NCI-H510A treated with DMSO at 0.1 percent for 48 hours (cell line): ENCODE data around the gene TAS2R39.
"Not testable (repeated sequence)": the region's sequence is repeated elsewhere in the genome, so short reads cannot be mapped to it uniquely, and the experiment has no call there.

ENCODE experiments used
- DNase-seq: peaks from one replicate; lab custom pipeline; 2025; lab: John Stamatoyannopoulos, UW

The TAS2R39 gene

DNA sequence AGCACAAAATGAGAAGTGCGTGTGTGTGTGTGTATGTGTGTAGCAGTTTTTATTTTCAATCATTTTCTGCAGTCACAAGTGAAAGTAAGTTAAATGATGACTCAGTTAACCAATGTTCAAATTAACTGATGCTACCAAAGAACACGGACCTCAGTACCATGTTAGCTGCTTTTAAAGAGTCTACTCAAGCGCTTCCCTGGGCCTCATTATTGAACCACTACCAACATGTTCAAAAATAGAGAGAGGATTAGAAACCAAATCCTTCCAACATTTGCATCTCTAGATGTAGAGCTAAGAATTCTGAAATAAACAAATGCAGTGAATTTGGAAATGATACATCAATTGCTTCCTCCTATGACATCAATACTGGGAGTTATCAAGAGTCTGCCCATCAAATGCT lies at the start of gene TAS2R39:
Gene TAS2R39 (plus strand): TSS at position 396 of the 400 bp plus-strand sequence. CDS start 0 bp downstream, at position 396.
- no peak for DNase-seq

DNA sequence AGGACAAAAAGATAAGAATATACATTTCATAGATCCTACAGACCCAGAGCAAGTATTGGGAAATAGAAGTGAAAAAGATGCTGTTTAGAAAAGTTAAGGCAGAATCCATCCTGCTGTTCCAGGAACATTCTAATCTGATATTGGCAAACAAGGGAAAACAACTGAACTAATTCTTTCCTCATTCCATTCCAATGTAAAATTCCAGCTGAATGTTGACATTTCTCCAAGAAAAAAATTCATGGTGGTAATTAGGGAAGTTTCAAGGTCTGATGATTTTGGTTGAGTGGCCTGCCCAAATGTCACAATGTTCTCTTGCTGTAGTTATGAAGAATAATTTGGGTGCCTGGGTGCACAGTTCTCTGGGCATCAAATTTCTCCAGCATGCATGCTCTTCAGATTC lies 36.1 kb upstream of the TAS2R39 start:
- no peak for DNase-seq

DNA sequence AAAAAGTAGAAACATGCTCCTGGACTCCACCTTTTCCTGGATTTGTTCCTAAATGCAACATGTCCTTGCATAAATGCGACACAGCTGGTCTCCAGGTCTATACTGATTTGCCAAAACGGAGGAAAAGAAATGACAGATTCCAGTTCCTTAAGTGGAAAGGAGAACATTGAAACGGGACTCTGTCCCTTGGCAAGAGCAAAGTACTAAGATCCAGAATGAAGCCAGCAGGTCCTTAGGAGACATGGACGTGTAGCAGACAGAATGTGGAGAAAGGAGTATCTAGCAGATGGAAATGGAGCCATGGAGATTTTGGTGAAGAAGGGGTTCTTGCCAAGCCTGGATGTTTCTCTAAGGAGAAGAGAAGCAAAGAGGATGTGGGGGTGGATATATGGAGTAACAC lies 35.2 kb upstream of the TAS2R39 start:
- DNase-seq: no peak

DNA sequence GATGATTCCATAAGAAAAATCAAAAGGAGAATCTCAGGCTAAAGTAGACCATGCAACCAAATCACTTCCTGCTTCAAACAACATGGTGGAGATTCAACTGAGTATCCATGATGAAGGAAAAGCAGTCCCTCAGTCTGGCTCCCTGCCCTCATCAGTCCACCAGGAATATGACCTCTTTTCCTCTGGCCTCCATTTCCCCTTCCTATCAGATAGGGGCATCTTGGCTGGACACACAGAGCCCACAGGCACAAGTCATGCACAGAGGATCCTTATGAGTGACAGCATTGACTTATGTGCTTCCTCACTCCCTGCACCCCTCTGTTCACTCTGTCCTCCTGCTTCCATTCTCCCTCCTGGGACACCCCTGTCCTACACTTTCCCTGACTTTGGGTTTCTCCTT lies 34.6 kb upstream of the TAS2R39 start:
- DNase-seq: no peak

DNA sequence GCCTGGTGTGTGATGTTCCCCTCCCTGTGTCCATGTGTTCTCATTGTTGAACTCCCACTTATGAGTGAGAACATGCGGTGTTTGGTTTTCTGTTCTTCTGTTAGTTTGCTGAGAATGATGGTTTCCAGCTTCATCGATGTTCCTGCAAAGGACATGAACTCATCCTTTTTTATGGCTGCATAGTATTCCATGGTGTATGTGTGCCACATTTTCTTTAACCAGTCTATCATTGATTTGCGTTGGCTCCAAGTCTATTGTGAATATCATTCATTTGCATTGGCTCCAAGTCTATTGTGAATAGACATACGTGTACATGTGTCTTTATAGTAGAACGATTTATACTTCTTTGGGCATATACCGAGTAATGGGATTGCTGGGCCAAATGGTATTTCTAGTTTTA lies 32.5 kb upstream of the TAS2R39 start:
- not testable (repeated sequence) for DNase-seq

DNA sequence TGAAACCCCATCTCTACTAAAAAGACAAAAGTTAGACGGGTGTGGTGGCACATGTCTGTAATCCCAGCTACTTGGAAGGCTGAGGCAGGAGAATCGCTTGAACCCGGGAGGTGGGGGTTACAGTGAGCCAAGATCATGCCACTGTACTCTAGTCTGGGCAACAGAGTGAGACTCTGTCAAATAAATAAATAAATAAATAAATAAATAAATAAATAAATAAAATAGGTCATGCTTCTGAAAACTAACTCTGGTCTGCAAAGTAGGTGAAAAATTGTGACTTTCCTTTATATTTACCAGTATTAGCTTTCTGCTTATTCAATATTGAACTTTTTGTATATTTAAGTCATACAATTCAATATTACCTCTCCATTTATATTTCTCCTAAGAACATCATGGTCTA lies 24.6 kb upstream of the TAS2R39 start:
- not testable (repeated sequence) for DNase-seq

DNA sequence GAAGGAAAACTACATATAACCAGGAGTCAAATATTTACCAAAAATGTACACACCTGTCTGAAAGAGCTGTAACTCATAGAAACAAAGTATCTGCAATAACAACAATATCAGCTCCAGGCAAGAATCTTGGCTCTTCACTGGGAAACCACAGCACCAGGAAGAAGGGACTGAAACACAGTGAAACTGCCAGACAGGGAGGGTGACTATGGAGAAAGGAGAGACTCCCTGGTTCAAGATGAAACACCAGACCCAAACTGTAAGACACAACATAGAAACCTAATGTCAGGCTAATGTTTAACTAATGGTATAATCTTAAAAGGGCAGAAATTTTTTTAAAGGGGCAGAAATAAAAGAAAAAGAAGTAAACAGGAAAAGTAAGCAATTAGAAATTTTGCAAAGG lies 11.5 kb upstream of the TAS2R39 start:
- DNase-seq: no peak

DNA sequence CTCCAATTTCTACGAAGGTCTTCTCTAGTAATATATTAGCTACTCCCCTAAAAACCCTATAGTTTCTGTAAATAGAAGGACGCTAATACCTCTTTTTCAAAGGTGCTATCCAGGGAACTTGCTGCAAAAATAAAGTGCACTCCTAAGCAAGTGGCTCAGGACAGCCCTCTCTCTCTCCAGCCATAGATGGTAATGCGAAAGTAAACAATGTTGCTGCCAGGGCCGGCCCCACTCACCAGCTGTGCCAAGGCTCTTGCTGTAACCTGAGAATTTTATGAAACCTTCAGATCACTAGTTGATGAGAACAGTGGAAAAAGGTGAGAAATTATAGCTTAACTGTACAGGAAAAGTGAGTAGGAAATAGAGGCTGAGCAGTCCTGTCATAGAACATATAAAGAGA lies 10.9 kb upstream of the TAS2R39 start:
- DNase-seq: peak; percentile 2

DNA sequence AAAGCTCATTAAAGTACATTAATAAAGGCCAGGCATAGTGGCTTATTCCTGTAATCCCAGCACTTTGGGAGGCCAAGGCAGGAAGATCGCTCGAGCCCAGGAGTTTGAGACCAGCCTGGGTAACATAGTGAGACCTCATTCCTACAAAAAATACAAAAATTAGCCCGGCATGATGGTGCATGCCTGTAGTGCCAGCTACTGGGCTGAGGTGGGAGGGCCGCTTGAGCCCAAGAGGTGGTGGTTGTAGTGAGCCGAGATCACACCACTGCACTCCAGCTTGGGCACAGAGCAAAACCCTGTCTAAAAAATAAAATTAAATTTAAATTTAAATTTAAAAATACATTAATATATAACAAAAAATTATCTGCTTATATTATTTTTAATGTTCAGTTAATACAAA lies 7.1 kb upstream of the TAS2R39 start:
- DNase-seq: no peak

DNA sequence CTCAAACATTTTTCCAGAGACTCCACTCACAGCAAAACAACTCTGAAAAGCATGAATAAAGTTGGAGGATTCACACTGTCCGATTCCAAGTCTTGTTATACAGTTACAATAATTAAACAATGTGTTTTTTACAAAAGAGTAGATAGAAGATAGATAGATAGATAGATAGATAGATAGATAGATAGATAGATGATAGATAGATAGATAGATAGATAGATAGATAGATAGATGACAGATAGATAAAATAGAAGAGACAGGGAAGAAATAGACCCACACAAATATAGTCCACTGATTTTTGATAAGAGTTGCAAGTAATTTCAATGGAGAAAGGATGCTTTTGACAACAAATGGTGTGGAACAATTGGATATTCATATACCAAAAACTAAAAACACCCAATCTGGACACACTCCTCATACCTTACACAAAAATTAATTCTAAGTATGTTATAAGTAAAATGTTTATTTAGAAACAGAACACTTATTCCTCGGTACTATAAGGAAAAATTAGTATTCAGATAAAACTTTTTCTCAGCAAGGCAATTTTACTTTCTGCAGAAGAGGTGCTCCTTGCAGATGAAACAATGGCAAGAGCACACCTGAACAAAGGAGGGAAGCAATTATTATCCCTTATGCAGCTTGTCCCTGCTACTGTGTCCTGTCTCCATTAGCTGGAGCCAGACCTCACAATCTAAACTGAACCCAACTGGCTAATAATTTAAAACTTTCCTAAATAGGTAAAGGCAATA lies 5.7 kb upstream of the TAS2R39 start:
- no peak for DNase-seq

DNA sequence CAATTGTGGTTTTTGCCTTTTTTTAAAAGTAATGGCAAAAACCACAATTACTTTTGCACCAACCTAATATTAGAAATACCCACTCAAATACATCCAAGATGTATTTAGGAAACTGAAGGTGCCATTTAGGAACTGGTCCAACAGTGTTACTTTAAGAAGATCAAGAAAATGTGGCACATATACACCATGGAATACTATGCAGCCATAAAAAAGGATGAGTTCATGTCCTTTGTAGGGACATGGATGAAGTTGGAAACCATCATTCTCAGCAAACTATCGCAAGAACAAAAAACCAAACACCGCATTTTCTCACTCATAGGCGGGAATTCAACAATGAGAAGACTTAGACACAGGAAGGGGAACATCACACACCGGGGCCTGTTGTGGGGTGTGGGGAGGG lies 2.4 kb upstream of the TAS2R39 start:
- not testable (repeated sequence) for DNase-seq

DNA sequence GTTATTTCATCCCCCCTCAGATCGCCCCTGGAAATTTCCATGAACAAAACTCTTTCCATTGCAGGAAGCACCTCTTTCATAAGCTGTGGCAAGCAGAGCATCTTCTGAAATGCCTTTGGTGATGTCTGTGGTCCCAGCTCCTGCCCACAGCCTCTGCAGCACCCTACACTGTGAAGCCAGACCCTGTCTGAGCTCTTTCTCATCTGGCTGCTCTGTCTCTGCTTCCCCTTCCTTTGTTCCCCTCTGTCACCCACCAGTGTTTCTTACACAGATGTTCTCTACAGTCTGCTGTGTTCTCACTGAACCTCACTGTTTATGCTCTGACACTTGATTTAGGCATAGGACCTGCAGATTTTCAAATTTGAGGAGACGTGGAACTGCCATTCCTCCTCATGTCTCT lies 1.9 kb upstream of the TAS2R39 start:
- no peak for DNase-seq

DNA sequence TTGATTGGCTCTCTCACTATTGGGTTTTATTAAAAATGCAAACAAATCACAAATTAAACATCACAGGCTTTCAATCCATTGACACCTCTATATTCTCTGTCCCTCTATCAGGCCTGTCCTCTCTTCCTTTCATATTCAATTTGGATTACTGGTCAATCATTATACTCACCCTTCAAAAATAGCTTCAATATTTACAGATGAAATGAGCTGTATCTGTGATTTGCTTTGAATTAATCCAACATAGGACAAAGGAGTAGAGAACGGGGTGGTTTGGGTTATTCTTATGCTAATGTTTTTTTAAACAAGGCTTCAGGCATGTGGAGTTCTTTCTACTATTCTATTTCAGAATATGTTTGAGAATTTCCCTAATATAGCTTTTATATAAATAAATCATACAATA lies 2.3 kb downstream of the TAS2R39 start:
- DNase-seq: no peak

DNA sequence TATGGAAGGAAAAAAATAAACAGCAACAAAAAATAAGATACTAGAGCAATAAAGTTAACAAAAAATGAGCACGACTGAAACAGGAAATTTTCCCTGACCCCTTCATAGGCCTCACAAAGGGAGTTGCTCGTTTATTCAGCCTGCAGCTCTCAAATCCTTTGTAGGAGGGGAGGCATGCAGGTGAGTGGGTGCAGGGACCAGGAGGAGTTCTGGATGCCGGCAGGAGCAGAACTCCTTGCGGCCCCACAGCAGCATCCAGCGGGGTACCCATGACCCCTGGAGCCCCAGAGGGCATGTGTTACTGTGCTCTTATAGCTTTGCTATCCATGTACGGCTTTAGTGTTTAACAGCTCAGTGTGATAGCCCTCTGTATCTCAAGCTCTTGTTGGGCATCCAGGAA lies 5.8 kb downstream of the TAS2R39 start:
- DNase-seq: no peak

DNA sequence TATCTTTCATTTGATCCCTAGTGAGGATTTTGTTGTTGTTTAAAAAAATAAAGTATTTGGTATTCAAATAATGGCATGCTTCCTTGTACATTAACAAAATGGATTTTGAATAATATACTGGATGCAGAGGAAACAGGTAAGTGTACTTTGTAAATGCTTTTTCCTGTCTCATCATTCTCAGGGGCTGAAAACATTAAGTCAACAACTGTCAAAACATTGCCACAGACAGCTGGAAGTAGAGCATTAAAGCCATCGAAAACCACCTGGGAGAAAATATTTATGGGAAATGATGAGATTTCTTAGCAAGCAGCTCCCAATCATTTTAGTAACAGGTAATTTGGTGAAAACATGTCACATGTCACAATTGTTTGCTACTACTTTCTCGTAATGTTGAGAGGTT lies 10.7 kb downstream of the TAS2R39 start:
- DNase-seq: no peak

DNA sequence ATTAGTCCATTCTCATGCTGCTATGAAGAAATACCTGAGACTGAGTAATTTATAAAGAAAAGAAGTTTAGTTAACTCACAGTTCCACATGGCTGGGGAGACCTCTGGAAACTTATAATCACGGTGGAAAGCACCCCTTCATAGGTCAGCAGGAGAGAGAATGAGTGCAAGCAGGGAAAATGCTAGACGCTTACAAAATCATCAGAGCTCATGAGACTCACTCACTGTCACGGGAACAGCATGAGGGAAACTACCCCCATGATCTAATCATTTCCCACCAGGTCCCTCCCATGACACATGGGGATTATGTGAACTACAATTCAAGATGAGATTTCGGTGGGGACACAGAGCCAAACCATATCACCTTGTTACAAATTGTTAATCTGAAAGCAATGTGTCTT lies 15.8 kb downstream of the TAS2R39 start:
- no peak for DNase-seq

DNA sequence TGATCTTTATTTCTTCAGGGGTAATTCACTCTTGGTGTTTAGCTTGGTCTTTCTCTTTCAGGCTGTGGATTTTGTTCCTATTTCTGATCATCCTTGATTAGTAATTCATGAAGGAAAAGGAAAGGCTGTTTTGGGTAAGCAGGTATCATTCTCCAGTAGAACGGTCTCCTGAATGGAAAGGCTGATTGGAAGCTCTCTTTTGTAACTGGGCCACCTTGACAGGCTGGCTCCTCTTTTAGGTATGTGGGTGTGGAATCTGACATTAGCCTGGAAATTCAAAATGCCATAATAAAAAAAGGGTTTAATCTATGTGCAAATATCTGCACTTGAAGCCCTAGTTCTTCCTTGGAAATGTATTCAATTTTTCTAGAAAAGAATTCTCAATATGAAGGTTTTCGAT lies 18.9 kb downstream of the TAS2R39 start:
- DNase-seq: no peak

DNA sequence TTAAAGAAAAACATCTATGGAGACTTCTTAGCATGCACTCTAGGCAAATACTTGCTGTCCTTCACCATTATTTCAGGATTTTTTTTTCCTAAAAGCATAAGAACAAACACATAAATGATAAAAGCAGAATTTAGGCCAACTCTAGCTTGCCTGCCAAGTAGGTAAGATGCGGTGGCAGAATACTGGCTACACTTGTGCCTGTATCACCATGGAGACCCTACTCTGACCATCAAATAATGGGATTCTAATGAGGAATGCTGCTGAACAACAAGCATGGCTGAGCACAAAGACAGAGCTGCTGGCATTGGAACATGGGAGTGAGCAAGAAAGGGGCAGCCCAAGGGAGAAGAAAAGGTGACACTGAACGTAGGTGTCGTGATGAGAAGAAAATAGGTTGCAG lies 20.2 kb downstream of the TAS2R39 start:
- no peak for DNase-seq

DNA sequence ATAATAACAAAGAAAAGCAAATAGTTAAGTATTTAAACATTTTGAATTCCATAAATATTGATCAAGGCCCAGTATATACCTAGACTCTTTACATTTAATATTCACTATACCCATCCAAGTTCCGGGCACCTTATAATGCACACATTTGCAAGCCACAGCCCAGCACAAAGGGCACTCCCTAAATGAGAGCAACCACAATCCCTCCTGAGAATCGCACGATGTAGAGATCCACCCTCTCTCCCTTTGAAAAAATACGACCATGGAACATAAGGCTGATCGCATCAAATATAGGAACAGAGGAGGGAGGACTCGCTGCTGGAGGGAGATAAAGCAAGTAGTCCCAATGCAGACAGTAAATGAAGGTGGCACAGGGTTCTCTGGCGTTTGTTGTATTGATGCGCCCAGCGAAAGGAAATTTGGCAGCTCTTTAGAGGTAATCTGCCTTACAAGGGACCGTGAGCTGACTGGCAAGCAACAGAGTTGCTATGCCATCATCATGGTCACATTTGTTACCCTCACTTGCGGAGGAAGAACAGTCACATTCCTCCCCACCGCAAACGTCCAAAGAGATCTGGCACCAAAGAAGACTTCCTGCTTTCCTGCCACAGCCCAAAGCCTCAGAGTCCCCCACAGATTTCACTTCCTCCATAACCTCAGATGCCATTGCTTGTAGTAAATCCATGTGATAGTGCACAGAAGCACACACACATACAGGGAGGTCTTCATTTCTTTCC lies 22.5 kb downstream of the TAS2R39 start:
- no peak for DNase-seq

DNA sequence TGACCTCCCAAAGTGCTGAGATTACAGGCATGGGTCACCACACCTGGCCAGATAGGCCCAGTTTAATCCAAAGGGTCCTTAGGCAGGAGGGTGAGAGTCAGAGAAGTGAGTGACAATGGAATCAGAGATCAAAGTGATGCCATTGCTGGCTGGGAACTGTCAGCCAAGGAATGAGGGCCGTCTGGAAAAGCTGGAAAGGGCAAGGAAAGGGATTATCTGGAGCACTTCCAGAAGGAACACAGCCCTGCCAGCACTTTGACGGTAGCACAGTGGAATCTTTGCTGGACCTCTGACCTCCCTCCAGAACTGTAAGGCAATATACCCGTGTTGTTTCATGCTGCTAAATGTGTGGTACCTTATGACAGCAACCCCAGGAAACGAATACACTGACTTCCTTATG lies 27.3 kb downstream of the TAS2R39 start:
- no peak for DNase-seq

DNA sequence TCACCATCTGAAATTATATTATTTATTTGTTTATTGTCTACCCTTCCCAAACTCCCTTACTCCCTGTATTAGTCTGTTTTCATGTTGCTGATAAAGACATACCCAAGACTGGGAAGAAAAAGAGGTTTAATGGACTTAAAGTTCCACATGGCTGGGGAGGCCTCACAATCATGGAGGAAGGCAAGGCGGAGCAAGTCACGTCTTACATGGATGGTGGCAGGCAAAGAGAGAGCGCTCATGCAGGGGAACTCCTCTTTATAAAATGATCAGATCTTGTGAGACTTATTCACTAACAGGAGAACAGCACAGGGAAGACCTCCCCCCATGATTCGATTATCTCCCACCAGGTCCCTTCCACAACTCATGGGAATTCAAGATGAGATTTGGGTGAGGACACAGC lies 30.3 kb downstream of the TAS2R39 start:
- DNase-seq: not testable (repeated sequence)

DNA sequence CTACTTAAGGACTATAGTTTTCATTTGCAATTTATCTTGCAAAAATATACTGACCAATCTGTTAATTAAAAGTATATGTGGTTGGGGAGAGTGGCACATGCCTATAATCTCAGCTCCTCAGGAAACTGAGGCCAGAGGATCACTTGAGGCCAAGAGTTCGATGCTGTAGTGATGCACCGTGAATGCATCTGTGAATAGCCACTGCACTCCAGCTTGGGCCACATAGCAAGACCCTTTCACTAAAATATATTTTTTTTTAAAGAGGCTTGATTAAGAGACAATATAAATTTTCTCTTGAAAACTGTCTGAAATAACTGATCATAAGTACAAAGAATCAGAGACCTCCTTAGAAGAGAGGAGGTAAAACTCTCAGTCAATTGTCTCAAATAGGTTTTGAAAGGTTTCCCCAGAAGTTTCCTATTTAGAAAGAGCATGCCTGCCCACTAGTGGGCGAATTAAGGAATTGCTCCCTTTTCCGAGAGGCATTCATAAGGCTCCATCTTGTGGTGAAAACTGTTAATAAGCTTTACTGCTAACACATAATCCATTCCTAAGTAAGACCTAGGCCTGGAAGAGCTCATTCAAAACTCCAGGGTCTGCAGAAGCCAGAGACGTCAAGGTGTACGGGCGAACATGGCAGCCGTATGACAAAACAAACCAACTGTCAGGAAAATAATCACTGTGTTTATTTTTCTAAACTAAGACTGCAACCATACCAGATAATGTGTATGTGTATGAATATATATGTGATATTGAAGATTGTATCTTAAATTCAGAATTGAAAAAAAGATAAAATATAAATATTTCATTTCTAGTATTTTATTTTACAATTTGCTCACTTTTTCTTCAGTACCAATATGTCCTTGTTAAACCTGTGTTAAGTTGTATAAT lies 31.8 kb downstream of the TAS2R39 start:
- peak; percentile 77 for DNase-seq

DNA sequence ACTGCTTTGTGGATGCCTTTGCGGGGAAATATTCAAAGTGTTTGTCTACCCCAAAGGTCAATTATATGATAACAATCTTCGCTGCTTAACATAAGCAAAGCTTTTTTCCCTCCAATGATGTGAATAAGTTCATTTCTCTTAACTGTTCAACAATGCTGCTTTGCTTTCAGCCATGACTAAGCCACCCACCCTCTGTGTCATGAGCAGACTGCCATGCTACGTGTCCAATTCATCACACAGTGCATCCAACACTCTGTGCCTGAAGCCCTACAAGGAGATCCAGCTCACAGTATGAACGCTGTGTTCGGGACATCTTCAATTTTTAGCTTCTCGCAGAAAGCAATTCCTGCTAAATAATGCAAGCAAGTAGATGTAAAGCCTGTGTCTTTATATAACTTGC lies 32.9 kb downstream of the TAS2R39 start:
- no peak for DNase-seq
